MCF 10A (cell line): ENCODE results near the gene NRIP1. TPM values are rescaled to one million over a fixed set of nuclear protein-coding genes. Genes with fewer than 3 reads are reported as not detected.

ENCODE experiments used
- BruUV-seq: library from RNA; stranded (reverse); fragments of 400-500 nt; replicated peaks from 2 replicates; lab custom pipeline; 2021; lab: Mats Ljungman, UMichigan
- CTCF ChIA-PET: fragments of 300-600 bp; sonication (Branson Sonifier 250); formaldehyde crosslinking; extraction: SDS; loops from one replicate; lab custom pipeline; 2021; ENCODE audit warnings: antibody characterized with exemption, inconsistent platforms; lab: Yijun Ruan, JAX
- POLR2A ChIA-PET: fragments of 300-600, 350-650 bp; sonication (Branson Sonifier 250); formaldehyde crosslinking; extraction: SDS; loops from one replicate; lab custom pipeline; 2020; ENCODE audit warnings: antibody characterized with exemption, inconsistent platforms; lab: Yijun Ruan, JAX
- DNase-seq: peaks from one replicate; pipeline ENCODE4 v3.0.0-alpha.2; 2018; ENCODE audit not compliant: unreplicated experiment
- H3K27ac Mint-ChIP-seq: one replicate; pipeline ENCODE4 v1.8.0; 2022; ENCODE audit warnings: mild to moderate bottlenecking, low read depth, mixed read lengths; ENCODE audit not compliant: unreplicated experiment
- H3K27me3 Mint-ChIP-seq: one replicate; pipeline ENCODE4 v1.8.0; 2022; ENCODE audit warnings: mixed read lengths; ENCODE audit not compliant: insufficient read depth, unreplicated experiment
- H3K36me3 Mint-ChIP-seq: one replicate; pipeline ENCODE4 v1.8.0; 2022; ENCODE audit warnings: mild to moderate bottlenecking, moderate library complexity, mixed read lengths; ENCODE audit not compliant: insufficient read depth, unreplicated experiment
- H3K4me1 Mint-ChIP-seq: one replicate; pipeline ENCODE4 v1.8.0; 2022; ENCODE audit warnings: mixed read lengths; ENCODE audit not compliant: insufficient read depth, unreplicated experiment
- H3K4me3 Mint-ChIP-seq: one replicate; pipeline ENCODE4 v1.8.0; 2022; ENCODE audit warnings: mild to moderate bottlenecking, moderate library complexity, mixed read lengths; ENCODE audit not compliant: unreplicated experiment
- H3K9me3 Mint-ChIP-seq: one replicate; pipeline ENCODE4 v1.8.0; 2022; ENCODE audit warnings: mixed read lengths; ENCODE audit not compliant: unreplicated experiment
- CTCF ChIP-seq: fragments of 200-600 bp; IDR thresholded peaks from one replicate; pipeline ENCODE4 v1.8.0; 2022; ENCODE audit warnings: antibody characterized with exemption, mild to moderate bottlenecking; ENCODE audit not compliant: unreplicated experiment
- intact Hi-C: fragments of 100-400 bp; cut with micrococcal nuclease; formaldehyde crosslinking; loops from 2 replicates; pipeline ENCODE4 v1.14.1; 2022
- total RNA-seq: library from RNA; stranded (reverse); gene quantifications from 2 replicates; pipeline ENCODE4 v1.2.3, GENCODE V29; 2022

NRIP1 gene
- total RNA-seq, 1 experiment from 2014 or later, result 31.4 TPM

DNA sequence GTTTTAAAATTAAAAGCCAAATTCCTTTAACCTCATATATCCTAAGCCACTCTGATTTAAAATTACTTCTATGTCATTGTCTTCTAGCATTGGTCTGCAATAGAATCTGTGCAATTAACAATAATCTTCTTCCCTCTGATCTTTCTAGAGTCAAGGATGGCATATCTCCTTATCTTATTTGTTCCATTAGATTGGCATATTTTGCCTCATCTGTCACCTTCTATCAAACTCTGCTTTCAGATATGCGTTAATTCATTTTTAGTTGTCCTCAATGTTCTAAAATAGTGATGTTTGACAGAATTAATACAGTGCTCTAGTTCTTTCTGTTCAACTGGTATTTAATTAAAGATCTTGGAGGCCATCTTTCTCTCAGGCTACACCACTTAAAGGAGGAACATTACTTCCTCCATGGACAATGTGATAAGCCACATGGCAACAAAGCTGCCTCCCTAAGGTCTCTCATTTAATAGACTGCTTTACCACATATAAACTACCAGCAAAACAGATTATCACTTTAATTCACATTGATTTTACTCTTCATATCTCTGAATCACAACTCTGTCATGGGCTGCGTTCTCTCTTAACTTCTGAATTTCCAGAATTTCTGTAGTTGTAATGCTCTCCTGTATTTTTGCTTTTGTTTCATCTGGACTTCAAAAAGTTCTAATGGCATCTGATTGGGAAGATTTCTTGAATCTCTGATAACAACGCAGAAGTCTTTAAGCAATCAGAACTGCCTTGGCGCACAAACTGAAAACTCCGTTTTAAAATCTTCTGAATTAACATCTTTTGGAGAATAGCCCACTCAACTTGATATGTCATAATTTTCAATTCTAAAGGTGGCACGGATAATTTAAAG is 2.8 kb downstream of the NRIP1 start:
- no peak for TF ChIP-seq CTCF
- Mint-ChIP-seq H3K4me3 (peak overlapping the region; percentile 77), H3K4me1 (peaks cover 42% of the 10 kb centered on the region), H3K9me3 (no peaks in the 10 kb centered on the region), H3K27me3 (no peaks in the 10 kb centered on the region), H3K27ac (peak overlapping the region; percentile 80), H3K36me3 (no peaks in the 10 kb centered on the region)
- intact Hi-C loops, result loop anchor here (1.0 to 10.0 kb wide), 4 partner anchors 223 to 765 kb away; no protein-coding TSS in a partner anchor
- ChIA-PET CTCF (interaction anchor here (0.6 to 1.9 kb wide), 7 partner anchors 133 to 491 kb away, joined by 3 to 12 read pairs (median 4); no protein-coding TSS in a partner anchor), POLR2A (interaction anchor here (0.6 to 1.5 kb wide), 4 partner anchors 421 to 1340 kb away, joined by 3 to 5 read pairs (median 3); no protein-coding TSS in a partner anchor)
- DNase-seq, result no peak
- BruUV-seq, result no TSS peak

DNA sequence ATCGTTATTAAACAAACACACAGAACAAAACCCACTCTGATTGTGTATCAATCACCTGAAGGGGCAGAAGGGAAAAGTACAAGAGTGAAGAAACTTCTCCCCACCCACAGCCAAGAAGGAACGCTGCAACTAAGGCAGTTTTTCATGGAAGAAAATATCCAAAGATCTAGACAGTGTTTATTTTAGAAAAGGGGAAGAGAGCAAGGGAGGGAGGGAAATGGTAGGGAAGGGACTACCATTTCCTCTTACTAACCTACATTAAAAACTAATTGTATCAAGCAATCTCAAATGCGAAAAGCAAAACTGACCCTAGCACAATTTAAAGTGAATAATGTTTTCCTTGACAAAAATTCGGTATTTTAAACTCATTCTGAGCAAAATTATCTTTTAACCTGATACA is 3.5 kb downstream of the NRIP1 start:
- peak overlapping the region; percentile 46 for H3K27ac Mint-ChIP-seq
- no peaks in the 10 kb centered on the region for H3K36me3 Mint-ChIP-seq
- CTCF ChIA-PET, result interaction anchor here (1.0 to 1.9 kb wide), 2 partner anchors 197 to 421 kb away, joined by 3 to 12 read pairs; no protein-coding TSS in a partner anchor
- H3K4me3 Mint-ChIP-seq, result peak overlapping the region; percentile 34
- peaks cover 45% of the 10 kb centered on the region for H3K4me1 Mint-ChIP-seq
- intact Hi-C loops, result loop anchor here (10.0 kb wide), 2 partner anchors 224 to 656 kb away; no protein-coding TSS in a partner anchor
- no TSS peak for BruUV-seq
- no peaks in the 10 kb centered on the region for H3K27me3 Mint-ChIP-seq
- POLR2A ChIA-PET, result interaction anchor here (0.6 kb wide), 1 partner anchor 1340 kb away, joined by 3 read pairs; no protein-coding TSS in a partner anchor
- H3K9me3 Mint-ChIP-seq, result no peaks in the 10 kb centered on the region
- no peak for TF ChIP-seq CTCF
- DNase-seq, result no peak

- peaks cover 45% of the 10 kb centered on the region for H3K4me1 Mint-ChIP-seq
- intact Hi-C loops, result loop anchor here (10.0 kb wide), 2 partner anchors 224 to 656 kb away; no protein-coding TSS in a partner anchor
- peak overlapping the region; percentile 46 for H3K27ac Mint-ChIP-seq
- H3K27me3 Mint-ChIP-seq, result no peaks in the 10 kb centered on the region
- POLR2A ChIA-PET, result no interaction called here
- H3K9me3 Mint-ChIP-seq, result no peaks in the 10 kb centered on the region
- CTCF ChIA-PET, result no interaction called here
- H3K4me3 Mint-ChIP-seq, result peak overlapping the region; percentile 34
- no peaks in the 10 kb centered on the region for H3K36me3 Mint-ChIP-seq
- DNase-seq, result no peak
- no TSS peak for BruUV-seq
- no peak for TF ChIP-seq CTCF
Measured at GRCh38 chr21:15060543-15061175, 4.1 kb downstream of the NRIP1 start.
